Colonic mucosa (tissue), 4 donors: ENCODE data around the gene UNC119B. TPM values are rescaled to one million over a fixed set of nuclear protein-coding genes. Genes with fewer than 3 reads are reported as not detected.
A peak's percentile ranks its signal among the peaks of the same experiment; 100 is the strongest.
"Not testable (repeated sequence)": the region's sequence is repeated elsewhere in the genome, so short reads cannot be mapped to it uniquely, and the experiment has no call there.

Experiments used
- DNase-seq: peaks from one replicate; pipeline ENCODE4 v3.0.0-alpha.2; 2020
- H3K27ac ChIP-seq: fragments of 200-600 bp; one replicate; pipeline ENCODE4 v1.8.0; 2021
- H3K27me3 ChIP-seq: fragments of 200-600 bp; one replicate; pipeline ENCODE4 v1.8.0; 2021
- H3K36me3 ChIP-seq: fragments of 200-600 bp; one replicate; pipeline ENCODE4 v1.8.0; 2021
- H3K4me1 ChIP-seq: fragments of 200-600 bp; one replicate; pipeline ENCODE4 v1.8.0; 2021; ENCODE audit warnings: mild to moderate bottlenecking
- H3K4me3 ChIP-seq: fragments of 200-600 bp; one replicate; pipeline ENCODE4 v1.8.0; 2021
- H3K9ac ChIP-seq, 2 donors: one replicate each; pipeline ENCODE4 v1.7.0; 2013; ENCODE audit warnings: control low read depth in 2 of 2, low read depth in 2 of 2, low read length in 2 of 2
- H3K9me3 ChIP-seq: fragments of 200-600 bp; one replicate; pipeline ENCODE4 v1.8.0; 2021
- CTCF ChIP-seq: fragments of 200-600 bp; IDR thresholded peaks from one replicate; pipeline ENCODE4 v1.8.0; 2022; ENCODE audit warnings: antibody characterized with exemption, mild to moderate bottlenecking
- intact Hi-C: fragments of 100-400 bp; cut with DNase I; formaldehyde crosslinking; loops from one replicate; pipeline ENCODE4 v1.14.1; 2022
- total RNA-seq, 2 donors: library from RNA; stranded (reverse); fragmentation: NEBNext Ultra II Directional in 1 of 2; extraction: Animal tissue kit (Norgen Biotek cat#: 25700) in 1 of 2; gene quantifications; one replicate each; pipeline ENCODE4 v1.2.1, GENCODE V29; 2021
- donor health status: healthy.
- donor health status: DM: no; HTN: no; CAD: no.
- donor health status: DM: no; HTN: no; CAD: no.

The UNC119B gene
- total RNA-seq, 2 donors from 2014 or later: 22.7 to 28.3 TPM

GRCh38 chr12:120668091-120668867, 42.0 kb upstream of the UNC119B start:
- no peak for DNase-seq
- Histone ChIP-seq H3K27me3 (no peaks in the 10 kb centered on the region), H3K4me1 (peaks cover 5% of the 10 kb centered on the region), H3K27ac (no peak overlapping the region), H3K9me3 (no peaks in the 10 kb centered on the region), H3K4me3 (no peak overlapping the region), H3K36me3 (no peaks in the 10 kb centered on the region), H3K9ac (no peak overlapping the region)
- intact Hi-C loops: no loop called here
- TF ChIP-seq CTCF: no peak

GRCh38 chr12:120668868-120669840, 41.1 kb upstream of the UNC119B start:
- no peak overlapping the region for H3K4me3 ChIP-seq
- H3K27ac ChIP-seq: no peak overlapping the region
- intact Hi-C loops: no loop called here
- TF ChIP-seq CTCF: no peak
- H3K27me3 ChIP-seq: no peaks in the 10 kb centered on the region
- H3K9ac ChIP-seq: peak overlapping the region; percentile 4 to 46
- no peaks in the 10 kb centered on the region for H3K36me3 ChIP-seq
- peak; percentile 66 for DNase-seq
- peaks cover 5% of the 10 kb centered on the region for H3K4me1 ChIP-seq
- H3K9me3 ChIP-seq: no peaks in the 10 kb centered on the region

- H3K27me3 ChIP-seq, H3K27ac ChIP-seq, H3K4me3 ChIP-seq, H3K9ac ChIP-seq, H3K36me3 ChIP-seq, H3K4me1 ChIP-seq, intact Hi-C loops, DNase-seq, H3K9me3 ChIP-seq: not testable (repeated sequence)
Measured at GRCh38 chr12:120670237-120670636, 40.0 kb upstream of the UNC119B start.

- H3K9me3 ChIP-seq: no peaks in the 10 kb centered on the region
Measured at GRCh38 chr12:120670667-120671066, 39.6 kb upstream of the UNC119B start.

GRCh38 chr12:120674097-120674636, 36.1 kb upstream of the UNC119B start:
- no peaks in the 10 kb centered on the region for H3K9me3 ChIP-seq
- no peak overlapping the region for H3K4me3 ChIP-seq
- H3K4me1 ChIP-seq: peaks cover 1% of the 10 kb centered on the region
- no peaks in the 10 kb centered on the region for H3K36me3 ChIP-seq
- intact Hi-C loops: no loop called here
- no peak overlapping the region for H3K9ac ChIP-seq
- no peak overlapping the region for H3K27ac ChIP-seq
- DNase-seq: no peak
- TF ChIP-seq CTCF: no peak
- H3K27me3 ChIP-seq: no peaks in the 10 kb centered on the region

More at GRCh38 chr12:120670667-120671066, 39.6 kb upstream of the UNC119B start:
- Histone ChIP-seq H3K27me3 (no peaks in the 10 kb centered on the region), H3K27ac (no peak overlapping the region), H3K36me3 (no peaks in the 10 kb centered on the region), H3K4me3 (no peak overlapping the region), H3K9ac (no peak overlapping the region), H3K4me1 (peaks cover 5% of the 10 kb centered on the region)
- intact Hi-C loops: no loop called here
- no peak for DNase-seq
- no peak for TF ChIP-seq CTCF
